ENCODE data around the gene ARHGEF19.
"Not testable (repeated sequence)": the region's sequence is repeated elsewhere in the genome, so short reads cannot be mapped to it uniquely, and the experiment has no call there.

Gene ARHGEF19

DNA sequence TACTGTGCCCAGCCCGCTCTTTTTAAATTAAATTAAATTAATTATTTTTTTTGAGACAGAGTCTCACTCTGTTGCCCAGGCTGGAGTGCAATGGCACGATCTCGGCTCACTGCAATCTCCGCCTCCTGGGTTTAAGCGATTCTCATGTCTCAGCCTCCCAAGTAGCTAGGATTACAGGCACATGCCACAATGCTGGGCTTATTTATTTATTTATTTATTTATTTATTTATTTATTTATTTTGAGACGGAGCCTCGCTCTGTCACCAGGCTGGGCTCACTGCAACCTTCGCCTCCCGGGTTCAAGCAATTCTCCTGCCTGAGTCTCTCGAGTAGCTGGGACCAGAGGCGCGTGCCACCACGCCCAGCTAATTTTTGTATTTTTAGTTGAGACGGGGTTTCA is 10.3 kb upstream of the ARHGEF19 start:
- DNase-seq (ENCODE audit: low read depth in 2 of 2, low spot score in 1 of 2) = not testable (repeated sequence)

DNA sequence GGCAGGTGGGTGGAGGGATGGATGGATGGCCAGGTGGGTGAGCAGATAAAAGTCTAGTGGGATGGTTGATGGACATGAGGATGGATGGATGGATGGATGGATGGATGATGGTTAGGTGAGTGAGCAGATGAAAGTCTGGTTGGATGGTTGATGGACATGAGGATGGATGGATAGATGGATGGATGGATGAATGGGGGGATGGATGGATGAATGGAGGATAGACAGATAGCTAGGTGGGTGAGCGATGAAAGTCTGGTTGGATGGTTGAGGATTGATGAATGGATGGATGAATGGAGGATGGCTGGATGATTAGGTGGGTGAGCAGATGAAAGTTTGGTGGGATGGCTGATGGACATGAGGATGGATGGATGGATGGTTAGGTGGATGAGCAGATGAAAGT is 9.0 kb upstream of the ARHGEF19 start:
- no peak for DNase-seq (ENCODE audit: low read depth in 2 of 2, low spot score in 1 of 2)

DNA sequence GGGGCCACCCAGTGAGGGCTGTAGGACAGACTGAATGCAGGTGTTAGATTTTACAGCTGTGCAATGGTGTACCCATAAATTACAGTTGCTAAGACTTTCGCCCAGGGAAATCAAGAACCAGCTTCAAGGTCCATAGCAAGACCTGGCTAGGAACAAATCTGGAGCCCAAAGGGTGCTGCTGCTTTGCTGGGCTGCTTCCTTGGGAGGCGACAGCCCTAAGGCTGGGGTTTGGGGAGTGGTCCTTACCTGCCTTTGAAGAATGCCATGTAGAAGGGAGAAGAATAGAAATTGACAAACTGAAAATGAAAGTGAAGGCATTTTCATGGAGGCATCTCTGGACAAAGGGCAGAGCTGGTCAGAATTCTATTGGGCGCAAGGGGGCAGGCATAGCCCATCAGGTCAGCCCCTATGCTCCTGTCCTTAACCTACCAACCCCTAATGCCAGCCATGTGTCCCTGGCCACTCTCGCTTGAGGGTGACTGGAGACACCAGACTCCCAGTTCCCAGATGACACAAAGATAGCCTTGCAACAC is 7.6 kb upstream of the ARHGEF19 start:
- no peak for DNase-seq (ENCODE audit: low read depth in 2 of 2, low spot score in 1 of 2)

- DNase-seq (ENCODE audit: low read depth in 2 of 2, low spot score in 1 of 2) = no peak
These were observed 6.2 kb upstream of the ARHGEF19 start for GRCh38 chr1:16218674-16219071.

DNA sequence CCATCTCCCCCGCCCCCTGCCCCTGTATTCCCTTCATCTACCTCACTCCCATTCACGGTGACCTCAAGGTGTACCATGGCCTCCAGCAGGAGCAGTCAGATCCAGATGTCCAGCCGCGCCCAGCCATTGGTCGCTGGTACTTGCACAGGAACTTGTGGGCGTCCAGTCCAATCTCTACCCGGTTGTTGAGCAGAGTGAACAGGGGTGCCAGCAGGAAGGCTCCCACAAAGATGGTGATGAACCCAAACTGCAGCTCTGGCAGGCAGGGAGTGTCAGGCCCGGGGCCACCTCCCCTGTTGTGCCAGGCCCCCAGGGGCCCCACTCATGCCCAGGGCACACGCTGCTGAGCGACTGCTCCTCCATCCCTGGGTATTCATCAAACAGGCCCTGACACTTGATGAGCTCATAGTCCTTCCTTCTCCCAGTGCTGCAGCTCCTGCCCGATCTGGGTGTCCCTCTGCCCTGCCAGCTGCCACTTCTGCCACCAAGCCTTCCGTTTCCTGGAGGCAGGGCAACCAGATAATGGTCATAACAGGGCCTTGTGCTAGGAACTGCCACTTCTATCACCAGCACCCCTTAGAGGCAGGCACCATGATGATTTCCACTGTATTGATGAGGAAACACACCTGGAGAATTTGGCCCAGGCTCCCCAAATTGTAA is 5.7 kb upstream of the ARHGEF19 start:
- no peak for DNase-seq (ENCODE audit: low read depth in 2 of 2, low spot score in 1 of 2)

DNA sequence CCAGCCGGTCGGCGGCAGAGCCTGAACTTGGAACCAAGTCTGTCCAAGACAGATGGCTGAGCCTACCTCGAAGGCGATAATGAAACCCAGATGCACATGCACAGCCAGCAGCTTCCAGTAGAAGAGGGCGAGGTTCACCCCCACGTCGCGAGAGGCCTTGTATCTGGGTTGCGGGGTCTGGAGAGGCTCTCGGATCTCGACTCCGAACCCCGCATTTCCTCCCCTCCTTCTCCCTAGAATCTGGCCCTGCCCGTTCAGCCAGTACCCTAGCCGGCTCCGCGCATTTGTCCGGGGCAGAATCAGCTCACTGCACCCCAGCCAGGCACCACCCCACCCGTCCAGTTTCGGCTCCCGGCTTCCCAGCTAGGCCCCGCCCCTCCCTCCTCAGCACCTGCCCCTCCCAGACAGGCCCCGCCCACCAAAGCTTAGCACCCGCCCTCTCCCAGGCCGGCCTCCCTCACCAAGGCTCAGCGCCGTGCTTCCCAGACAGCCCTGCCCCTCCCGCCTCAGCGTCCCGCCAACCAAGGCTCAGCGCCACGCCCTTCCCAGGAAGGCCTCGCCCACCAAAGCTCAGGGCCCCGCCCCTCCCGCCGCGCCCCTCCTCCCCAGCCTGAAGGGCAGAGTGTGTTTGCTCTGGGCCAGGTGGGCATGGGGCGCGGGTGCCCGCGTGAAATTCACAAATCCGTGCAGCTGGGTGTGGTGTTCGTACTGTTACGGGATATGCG is 4.8 kb upstream of the ARHGEF19 start:
- DNase-seq (ENCODE audit: low read depth in 2 of 2, low spot score in 1 of 2) = peak; percentile 75 to 86

- no peak for DNase-seq (ENCODE audit: low read depth in 2 of 2, low spot score in 1 of 2)
These were observed 3.7 kb upstream of the ARHGEF19 start for GRCh38 chr1:16215882-16216753.

GRCh38 chr1:16215240-16215639 is 2.8 kb upstream of the ARHGEF19 start:
- DNase-seq (ENCODE audit: low read depth in 2 of 2, low spot score in 1 of 2) = not testable (repeated sequence)

DNA sequence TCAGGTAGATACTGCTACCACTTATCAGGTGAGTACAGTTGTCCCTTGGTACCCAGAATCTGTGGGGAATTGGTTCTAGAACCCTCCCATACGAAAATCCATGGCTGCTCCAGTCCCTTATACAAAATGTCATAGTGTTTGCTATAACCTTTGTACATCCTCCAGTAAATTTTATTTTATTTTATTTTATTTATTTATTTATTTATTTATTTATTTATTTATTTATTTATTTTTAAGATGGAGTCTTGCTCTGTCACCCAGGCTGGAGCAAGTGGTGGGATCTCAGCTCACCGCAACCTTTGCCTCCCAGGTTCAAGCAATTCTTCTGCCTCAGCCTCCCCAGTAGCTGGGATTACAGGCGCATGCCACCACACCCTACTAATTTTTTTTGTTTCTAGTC is 1.1 kb upstream of the ARHGEF19 start:
- DNase-seq (ENCODE audit: low read depth in 2 of 2, low spot score in 1 of 2) = not testable (repeated sequence)

DNA sequence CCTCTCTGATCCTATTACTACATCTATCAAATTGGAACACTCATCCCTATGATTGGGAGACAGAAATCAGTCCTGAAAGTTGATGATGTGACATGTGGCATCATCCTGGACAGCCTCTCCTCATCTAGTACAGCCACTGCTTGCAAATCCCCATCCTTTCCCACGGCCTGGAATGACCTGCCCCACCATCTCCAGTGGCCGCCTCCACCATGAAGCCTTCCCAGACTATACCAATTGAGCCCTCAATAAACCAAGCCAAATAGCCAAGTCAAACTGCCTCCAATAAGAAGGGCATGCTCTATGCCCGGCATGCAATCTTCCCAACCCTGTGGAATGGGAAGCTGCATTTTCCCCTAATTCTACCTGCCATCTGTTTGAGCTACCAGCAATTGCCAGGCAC is 561 bp upstream of the ARHGEF19 start:
- no peak for DNase-seq (ENCODE audit: low read depth in 2 of 2, low spot score in 1 of 2)

DNA sequence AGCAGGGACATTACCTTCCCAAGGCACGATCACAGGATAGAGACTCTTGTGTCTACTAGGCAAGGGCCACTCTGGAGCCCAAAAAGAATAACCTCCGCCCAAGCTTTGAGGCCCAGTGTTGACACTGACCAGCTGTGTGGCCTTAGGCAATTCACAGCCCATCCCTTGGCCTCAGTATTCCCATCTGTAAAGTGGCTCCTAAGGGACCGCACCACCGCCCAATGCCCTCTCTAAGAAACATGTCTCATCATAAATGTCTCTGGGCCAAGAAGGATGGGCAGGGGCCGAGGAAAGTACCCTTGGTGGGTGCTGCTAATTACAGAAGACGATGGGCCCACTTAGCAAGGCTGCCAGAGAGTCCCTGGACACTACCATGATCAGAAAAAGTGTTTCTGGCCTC is 628 bp downstream of the ARHGEF19 start:
- DNase-seq (ENCODE audit: low read depth in 2 of 2, low spot score in 1 of 2) = no peak

GRCh38 chr1:16210581-16210980 is 1.9 kb downstream of the ARHGEF19 start:
- no peak for DNase-seq (ENCODE audit: low read depth in 2 of 2, low spot score in 1 of 2)

GRCh38 chr1:16209847-16210407 is 2.5 kb downstream of the ARHGEF19 start:
- DNase-seq (ENCODE audit: low read depth in 2 of 2, low spot score in 1 of 2) = no peak

GRCh38 chr1:16209132-16209846 is 3.2 kb downstream of the ARHGEF19 start:
- no peak for DNase-seq (ENCODE audit: low read depth in 2 of 2, low spot score in 1 of 2)

- no peak for DNase-seq (ENCODE audit: low read depth in 2 of 2, low spot score in 1 of 2)
These were observed 4.0 kb downstream of the ARHGEF19 start for GRCh38 chr1:16208270-16208987.

- no peak for DNase-seq (ENCODE audit: low read depth in 2 of 2, low spot score in 1 of 2)
These were observed 4.9 kb downstream of the ARHGEF19 start for GRCh38 chr1:16207318-16208269.

DNA sequence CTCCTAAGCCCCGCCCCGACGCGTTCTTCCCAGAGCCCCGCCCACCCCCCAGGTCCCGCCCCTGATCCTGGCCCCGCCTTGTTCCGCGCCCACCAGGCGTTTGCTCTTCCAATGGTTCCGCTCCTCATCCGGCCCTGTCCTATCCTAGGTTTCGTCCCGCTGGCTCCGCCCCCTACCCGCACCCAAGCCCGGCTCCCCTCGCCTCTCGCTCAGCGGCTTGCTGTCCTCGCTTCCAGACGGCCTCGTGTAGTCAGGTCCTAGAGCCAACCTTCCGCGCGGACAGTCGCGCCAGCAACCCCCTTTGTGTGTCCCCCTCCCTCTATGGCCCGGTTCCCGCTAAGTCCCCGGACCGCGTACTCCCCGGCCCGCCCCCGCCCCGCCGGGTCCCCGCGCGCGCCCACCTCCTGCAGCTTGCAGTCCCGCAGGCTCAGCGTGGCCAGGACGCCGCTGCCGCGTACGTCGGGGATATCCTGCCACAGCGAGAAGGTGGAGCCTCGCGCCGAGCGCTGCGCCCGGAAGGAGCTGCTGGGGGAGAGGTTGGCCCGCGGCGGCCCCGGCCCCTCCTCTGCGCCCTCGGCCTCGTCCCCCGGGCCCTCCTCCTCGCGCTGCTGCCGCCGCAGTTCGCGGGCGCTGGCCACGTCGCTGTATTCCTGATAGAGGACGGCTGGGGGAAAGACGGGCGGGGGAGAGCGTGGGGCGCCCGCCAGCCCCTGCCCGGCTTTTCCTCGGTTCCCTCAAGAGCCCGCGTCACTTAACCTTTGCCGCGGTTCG is 5.7 kb downstream of the ARHGEF19 start:
- peak; percentile 77 to 80 for DNase-seq (ENCODE audit: low read depth in 2 of 2, low spot score in 1 of 2)

DNA sequence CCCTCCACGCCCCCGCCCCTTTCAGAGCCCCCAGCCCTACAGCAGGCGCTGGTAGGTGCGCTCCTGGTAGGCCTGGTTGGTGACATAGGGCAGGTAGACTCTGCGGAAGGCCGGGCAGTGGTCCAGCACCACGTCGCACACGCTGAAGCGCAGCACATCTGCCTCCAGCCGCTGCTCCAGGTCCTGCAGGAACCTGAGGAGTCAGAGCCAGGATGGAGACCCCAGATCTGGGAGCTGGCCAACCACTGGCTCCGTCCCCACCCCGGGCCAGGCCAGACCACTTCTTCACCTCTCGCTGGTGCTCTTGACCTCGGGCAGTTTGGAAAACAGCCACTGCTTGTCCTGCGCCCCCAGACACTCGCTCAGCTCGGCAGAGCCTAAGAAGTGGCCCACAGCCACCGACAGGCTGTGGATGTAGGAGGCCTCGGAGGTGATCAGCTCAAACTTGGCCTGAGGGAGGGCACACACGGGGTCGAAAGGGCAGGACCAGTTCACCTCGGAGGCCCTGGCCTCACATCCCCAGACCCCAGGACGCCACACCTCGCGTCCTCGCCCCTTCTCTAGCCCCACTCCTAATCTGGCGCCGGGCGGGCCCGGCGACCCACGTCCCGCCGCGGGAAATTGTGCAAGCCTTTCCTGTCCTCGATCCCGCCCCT is 6.4 kb downstream of the ARHGEF19 start:
- DNase-seq (ENCODE audit: low read depth in 2 of 2, low spot score in 1 of 2) = no peak

Measured in stimulated activated CD8-positive, alpha-beta memory T cell treated with anti-CD3 and anti-CD28 coated beads, Interleukin-4, amount 100 ng/mL, for 1 hour (primary cell).